Lower leg skin (tissue), 4 donors: ENCODE data around the gene OXSR1. TPM values are rescaled to one million over a fixed set of nuclear protein-coding genes. Genes with fewer than 3 reads are reported as not detected.
A peak's percentile ranks its signal among the peaks of the same experiment; 100 is the strongest.
"Not testable (repeated sequence)": the region's sequence is repeated elsewhere in the genome, so short reads cannot be mapped to it uniquely, and the experiment has no call there.

Source experiments
- DNase-seq, 2 donors: peaks; one replicate each; pipeline ENCODE4 v3.0.0-alpha.2; 2019; ENCODE audit warnings: low spot score in 2 of 2
- H3K4me3 ChIP-seq: fragments of 200-600 bp; sonication (generic); 2 replicates; pipeline ENCODE4 v1.5.1; 2017; ENCODE audit warnings: mild to moderate bottlenecking, low read depth; ENCODE audit not compliant: poor library complexity, severe bottlenecking
- CTCF ChIP-seq, 3 donors: fragments of 450-650 bp; IDR thresholded peaks; one replicate each; pipeline ENCODE4 v1.5.1; 2016; ENCODE audit warnings: antibody characterized with exemption in 3 of 3, mild to moderate bottlenecking in 3 of 3, moderate library complexity in 2 of 3
- POLR2A ChIP-seq, 2 donors: fragments of 450-650 bp; IDR thresholded peaks; one replicate each; pipeline ENCODE4 v1.6.1; 2016 to 2017; ENCODE audit warnings: antibody characterized with exemption in 2 of 2, mild to moderate bottlenecking in 1 of 2, moderate library complexity in 1 of 2
- WGBS, 2 donors: methylation state at CpG; one replicate each; pipeline ENCODE4 v1.1.5; 2018; 5-methylcytosine and 5-hydroxymethylcytosine counted together
- intact Hi-C: fragments of 100-400 bp; cut with DNase I; formaldehyde crosslinking; loops from one replicate; pipeline ENCODE4 v1.15.0; 2023; ENCODE audit warnings: low total_unique reads
- total RNA-seq, 4 donors: library from RNA; depleted of rRNA; stranded (reverse); fragments of >200 nt; gene quantifications; one replicate each; pipeline ENCODE4 v1.1.0, GENCODE V29; 2016

Gene OXSR1
- total RNA-seq, 4 donors from 2014 or later, result 23.4 to 36.1 (median 31.6) TPM

- TF ChIP-seq CTCF (IDR thresholded peaks at IDR 0.05) (no peak), POLR2A (IDR thresholded peaks at IDR 0.05) (no peak)
- H3K4me3 ChIP-seq, result no peak overlapping the region
- WGBS, 2 donors, result 95 to 98% methylated on average over 3 of the region's 3 CpGs
- DNase-seq, result peak in 1 of 2 donors; percentile 32
- intact Hi-C loops, result no loop called here
These were observed 32.2 kb upstream of the OXSR1 start for GRCh38 chr3:38133209-38133556.

- intact Hi-C loops, result no loop called here
- WGBS, 2 donors, result 87 to 89% methylated on average over 10 of the region's 10 CpGs
- TF ChIP-seq POLR2A (IDR thresholded peaks at IDR 0.05), result no peak
- peak in 1 of 3 donors; percentile 31 for TF ChIP-seq CTCF (IDR thresholded peaks at IDR 0.05)
- peak in 1 of 2 donors; percentile 69 for DNase-seq
- H3K4me3 ChIP-seq, result no peak overlapping the region
These were observed 31.6 kb upstream of the OXSR1 start for GRCh38 chr3:38133557-38134405.

- DNase-seq, intact Hi-C loops, H3K4me3 ChIP-seq: not testable (repeated sequence)
- 81% methylated on average over 10 of the region's 10 CpGs for WGBS, 2 donors
These were observed 30.7 kb upstream of the OXSR1 start for GRCh38 chr3:38134517-38135143.

GRCh38 chr3:38135621-38136277 is 29.6 kb upstream of the OXSR1 start:
- WGBS, 2 donors, result 58 to 67% methylated on average over 10 of the region's 10 CpGs
- intact Hi-C loops, H3K4me3 ChIP-seq: not testable (repeated sequence)
- peak in 1 of 2 donors; percentile 42 for DNase-seq

GRCh38 chr3:38136393-38136776 is 29.0 kb upstream of the OXSR1 start:
- peak overlapping the region; percentile 81 for H3K4me3 ChIP-seq
- WGBS, 2 donors, result 0 to 2% methylated on average over 13 to 17 of the region's 20 CpGs
- no peak for TF ChIP-seq POLR2A (IDR thresholded peaks at IDR 0.05)
- TF ChIP-seq CTCF (IDR thresholded peaks at IDR 0.05), result no peak
- DNase-seq, result peak in 1 of 2 donors; percentile 41
- intact Hi-C loops, result no loop called here

- WGBS, 2 donors, result 0% methylated on average over 53 to 61 of the region's 66 CpGs
- DNase-seq, result peak; percentile 100
- intact Hi-C loops, result no loop called here
- H3K4me3 ChIP-seq, result peak within 1 kb of the TSS; percentile 81
- TF ChIP-seq POLR2A (IDR thresholded peaks at IDR 0.05) (no peak), CTCF (IDR thresholded peaks at IDR 0.05) (no peak)
These were observed 28.3 kb upstream of the OXSR1 start, which contains the start of gene ACAA1 for GRCh38 chr3:38136777-38137614. Gene ACAA1, minus strand, starts transcription at chr3:38137127. Its CDS starts 92 bp downstream, at chr3:38137035.
